Sigmoid colon (tissue), 7 donors: ENCODE results near the gene PIK3CB. TPM values are rescaled to one million over a fixed set of nuclear protein-coding genes. Genes with fewer than 3 reads are reported as not detected.
"Not testable (repeated sequence)": the region's sequence is repeated elsewhere in the genome, so short reads cannot be mapped to it uniquely, and the experiment has no call there.

Experiments used
- DNase-seq: peaks from one replicate; pipeline ENCODE4 v3.0.0-alpha.2; 2019
- H3K27ac ChIP-seq, 4 donors: fragments of 200-600 bp; sonication (generic); one replicate each; pipeline ENCODE4 v1.5.1; 2016 to 2019; ENCODE audit warnings: mild to moderate bottlenecking in 1 of 4
- H3K27me3 ChIP-seq, 3 donors: fragments of 200-600 bp; sonication (generic); one replicate each; pipeline ENCODE4 v1.5.1; 2019; ENCODE audit warnings: mild to moderate bottlenecking in 1 of 3
- H3K36me3 ChIP-seq, 4 donors: fragments of 200-600 bp; sonication (generic); one replicate each; pipeline ENCODE4 v1.5.1; 2016 to 2019
- H3K4me1 ChIP-seq, 4 donors: fragments of 200-600 bp; sonication (generic); one replicate each; pipeline ENCODE4 v1.5.1; 2017 to 2019
- H3K4me3 ChIP-seq, 4 donors: fragments of 200-600 bp; sonication (generic); one replicate each; pipeline ENCODE4 v1.5.1; 2017 to 2019; ENCODE audit warnings: mild to moderate bottlenecking in 2 of 4, moderate library complexity in 1 of 4
- H3K9me3 ChIP-seq, 4 donors: fragments of 200-600 bp in 3 of 4; sonication (generic) in 3 of 4; one replicate each; pipeline versions ENCODE4 v1.5.1 to v1.6.1; 2013 to 2019
- EP300 ChIP-seq, 4 donors: sonication (generic); formaldehyde crosslinking; IDR thresholded peaks; one replicate each; pipeline ENCODE4 v1.6.1; 2017; ENCODE audit warnings: antibody characterized with exemption in 4 of 4
- POLR2A ChIP-seq, 2 donors: fragments of 450-650 bp; IDR thresholded peaks; one replicate each; pipeline ENCODE4 v1.6.1; 2016; ENCODE audit warnings: antibody characterized with exemption in 2 of 2, mild to moderate bottlenecking in 2 of 2, moderate library complexity in 2 of 2
- POLR2AphosphoS5 ChIP-seq, 4 donors: sonication (generic); formaldehyde crosslinking; IDR thresholded peaks; one replicate each; pipeline ENCODE4 v1.6.1; 2017; ENCODE audit warnings: antibody characterized with exemption in 4 of 4
- WGBS, 2 donors: extraction: QIAGEN DNeasy Blood & Tissue Kit; methylation state at CpG; one replicate each; pipeline ENCODE4 v1.1.7; 2013; 5-methylcytosine and 5-hydroxymethylcytosine counted together
- intact Hi-C: fragments of 100-400 bp; cut with DNase I; formaldehyde crosslinking; loops from one replicate; pipeline ENCODE4 v1.15.1; 2023
- polyA plus RNA-seq, 3 donors: library from polyadenylated mRNA; stranded (reverse); fragments of 200-250 nt; gene quantifications; one replicate each; pipeline ENCODE4 v1.2.3, GENCODE V29; 2013
- total RNA-seq, 4 donors: library from RNA; depleted of rRNA; stranded (reverse); fragments of >200 nt; gene quantifications; one replicate each; pipeline ENCODE4 v1.1.0, GENCODE V29; 2016
- TF ChIP-seq, protein P1 (sequence below), 4 experiments: fragments of 450-650 bp in 3 of 4; fragments of 200-600 bp in 1 of 4; IDR thresholded peaks; one replicate each; pipeline ENCODE4 v1.5.1; 2016 to 2019; ENCODE audit warnings: antibody characterized with exemption in 4 of 4, mild to moderate bottlenecking in 3 of 4, moderate library complexity in 2 of 4
- donor health status: healthy with polysubstance abuse.
- donor health status: Bipolar disorder and iron deficiency.
- donor health status: healthy.

Gene PIK3CB
- total and polyA plus RNA-seq, 7 donors: 17.4 to 29.5 (median 22.0) TPM

DNA sequence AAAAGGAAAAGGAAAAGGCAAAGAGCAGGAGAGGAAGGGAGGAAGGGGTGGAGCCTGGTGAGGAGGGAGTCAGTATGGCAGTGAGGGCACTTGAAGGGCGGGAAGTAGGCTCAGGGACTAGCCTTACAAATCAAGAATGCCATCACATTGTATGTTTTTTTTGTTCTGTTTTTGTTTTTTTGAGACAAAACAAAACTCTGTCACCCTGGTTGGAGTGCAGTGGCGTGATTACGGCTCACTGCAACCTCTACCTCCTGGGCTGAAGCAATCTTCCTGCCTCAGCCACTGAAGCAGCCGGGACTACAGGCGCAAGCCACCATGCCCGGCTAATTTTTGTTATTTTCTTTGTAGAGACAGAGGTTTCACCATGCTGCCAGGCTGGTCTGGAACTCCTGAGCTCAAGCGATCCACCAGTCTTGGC, 10.5 kb upstream of the PIK3CB start:
- Histone ChIP-seq H3K27me3 (no peaks in the 10 kb centered on the region), H3K4me3 (no peak overlapping the region), H3K36me3 (no peaks in the 10 kb centered on the region), H3K9me3 (no peaks in the 10 kb centered on the region), H3K4me1 (no peaks in the 10 kb centered on the region), H3K27ac (no peak overlapping the region)
- intact Hi-C loops: no loop called here
- 83 to 89% methylated on average over 7 of the region's 7 CpGs for WGBS, 2 donors
- no peak for DNase-seq
- TF ChIP-seq EP300 (IDR thresholded peaks at IDR 0.05): no peak
- TF ChIP-seq POLR2AphosphoS5 (IDR thresholded peaks at IDR 0.05): no peak

GRCh38 chr3:138842483-138843188, 7.9 kb upstream of the PIK3CB start:
- DNase-seq: no peak
- no peaks in the 10 kb centered on the region for H3K36me3 ChIP-seq
- H3K27me3 ChIP-seq: no peaks in the 10 kb centered on the region
- H3K4me3 ChIP-seq: no peak overlapping the region
- no peaks in the 10 kb centered on the region for H3K9me3 ChIP-seq
- 82 to 86% methylated on average over 5 of the region's 5 CpGs for WGBS, 2 donors
- H3K27ac ChIP-seq: no peak overlapping the region
- TF ChIP-seq EP300 (IDR thresholded peaks at IDR 0.05) (no peak), POLR2A (IDR thresholded peaks at IDR 0.05) (no peak), POLR2AphosphoS5 (IDR thresholded peaks at IDR 0.05) (no peak)
- TF ChIP-seq, protein P1, sequence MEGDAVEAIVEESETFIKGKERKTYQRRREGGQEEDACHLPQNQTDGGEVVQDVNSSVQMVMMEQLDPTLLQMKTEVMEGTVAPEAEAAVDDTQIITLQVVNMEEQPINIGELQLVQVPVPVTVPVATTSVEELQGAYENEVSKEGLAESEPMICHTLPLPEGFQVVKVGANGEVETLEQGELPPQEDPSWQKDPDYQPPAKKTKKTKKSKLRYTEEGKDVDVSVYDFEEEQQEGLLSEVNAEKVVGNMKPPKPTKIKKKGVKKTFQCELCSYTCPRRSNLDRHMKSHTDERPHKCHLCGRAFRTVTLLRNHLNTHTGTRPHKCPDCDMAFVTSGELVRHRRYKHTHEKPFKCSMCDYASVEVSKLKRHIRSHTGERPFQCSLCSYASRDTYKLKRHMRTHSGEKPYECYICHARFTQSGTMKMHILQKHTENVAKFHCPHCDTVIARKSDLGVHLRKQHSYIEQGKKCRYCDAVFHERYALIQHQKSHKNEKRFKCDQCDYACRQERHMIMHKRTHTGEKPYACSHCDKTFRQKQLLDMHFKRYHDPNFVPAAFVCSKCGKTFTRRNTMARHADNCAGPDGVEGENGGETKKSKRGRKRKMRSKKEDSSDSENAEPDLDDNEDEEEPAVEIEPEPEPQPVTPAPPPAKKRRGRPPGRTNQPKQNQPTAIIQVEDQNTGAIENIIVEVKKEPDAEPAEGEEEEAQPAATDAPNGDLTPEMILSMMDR (IDR thresholded peaks at IDR 0.05): no peak
- H3K4me1 ChIP-seq: no peaks in the 10 kb centered on the region
- intact Hi-C loops: no loop called here

GRCh38 chr3:138838385-138838784, 3.7 kb upstream of the PIK3CB start:
- DNase-seq, H3K4me3 ChIP-seq, H3K9me3 ChIP-seq, H3K27ac ChIP-seq, H3K27me3 ChIP-seq, H3K36me3 ChIP-seq: not testable (repeated sequence)
- peaks cover 0 to 15% (median 12%) of the 10 kb centered on the region in 4 donors for H3K4me1 ChIP-seq
- 92 to 97% methylated on average over 7 of the region's 7 CpGs for WGBS, 2 donors
- intact Hi-C loops: loop anchor here (10.0 kb wide), 2 partner anchors 424 to 654 kb away; partner anchors contain the start of gene ARMC8

- not testable (repeated sequence) for H3K36me3 ChIP-seq, H3K4me3 ChIP-seq, H3K9me3 ChIP-seq, DNase-seq, H3K27me3 ChIP-seq
- 93 to 96% methylated on average over 19 of the region's 19 CpGs for WGBS, 2 donors
- Histone ChIP-seq H3K27ac (peak overlapping the region; percentile 92 to 94 (median 94)), H3K4me1 (peaks cover 0 to 20% (median 17%) of the 10 kb centered on the region in 4 donors)
- intact Hi-C loops: loop anchor here (2.0 to 10.0 kb wide), 4 partner anchors 79 to 651 kb away; partner anchors contain the start of genes ARMC8 and FAIM
These were observed 1.1 kb upstream of the PIK3CB start for GRCh38 chr3:138835846-138836245.

GRCh38 chr3:138835397-138835757, 649 bp upstream of the PIK3CB start:
- Histone ChIP-seq H3K4me3 (peak overlapping the region; percentile 94 to 100 (median 96)), H3K27ac (peak overlapping the region; percentile 92 to 94 (median 94)), H3K36me3 (no peaks in the 10 kb centered on the region), H3K27me3 (no peaks in the 10 kb centered on the region), H3K4me1 (peaks cover 0 to 20% (median 17%) of the 10 kb centered on the region in 4 donors), H3K9me3 (no peaks in the 10 kb centered on the region)
- intact Hi-C loops: loop anchor here (2.0 to 10.0 kb wide), 4 partner anchors 79 to 651 kb away; partner anchors contain the start of genes ARMC8 and FAIM
- TF ChIP-seq, protein P1 (IDR thresholded peaks at IDR 0.05): no peak
- TF ChIP-seq POLR2AphosphoS5 (IDR thresholded peaks at IDR 0.05) (no peak), EP300 (IDR thresholded peaks at IDR 0.05) (no peak), POLR2A (IDR thresholded peaks at IDR 0.05) (no peak)
- no peak for DNase-seq
- WGBS, 2 donors: 15 to 46% methylated on average over 4 of the region's 4 CpGs

DNA sequence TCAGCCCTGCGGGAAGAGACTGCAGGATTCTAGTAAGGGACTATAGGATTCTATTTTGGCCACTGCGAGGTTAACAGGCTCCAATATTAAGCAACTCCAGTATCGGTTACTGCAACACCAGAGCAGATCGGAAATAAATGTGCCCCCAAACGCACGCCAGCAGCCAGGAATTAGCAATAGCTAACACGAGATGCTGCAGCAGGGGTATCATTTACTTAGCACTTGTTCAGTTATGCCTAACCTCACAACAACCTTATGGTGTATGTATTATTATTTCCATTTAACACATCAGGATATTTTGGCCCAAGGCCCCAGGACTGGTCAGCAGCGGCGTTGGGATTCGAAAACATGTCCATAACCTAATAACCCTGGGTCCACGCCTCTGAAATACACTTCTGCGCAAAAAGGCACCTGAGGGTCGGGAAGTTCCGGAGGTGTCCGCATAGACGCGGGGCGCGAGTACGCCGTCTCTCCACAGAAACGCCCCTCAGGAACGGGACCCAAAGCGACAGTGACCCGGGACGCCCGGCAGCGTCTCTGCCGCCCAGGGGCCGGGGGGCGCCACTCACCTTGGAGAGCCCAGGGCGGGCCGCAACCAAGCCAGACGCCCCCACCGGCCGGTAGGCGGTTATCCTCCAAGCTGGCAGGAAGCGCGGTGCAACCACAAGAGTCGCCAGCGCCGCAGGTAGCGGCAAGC, 681 bp downstream of the PIK3CB start:
- Histone ChIP-seq H3K4me3 (peak overlapping the region; percentile 94 to 100 (median 96)), H3K4me1 (peaks cover 0 to 20% (median 17%) of the 10 kb centered on the region in 4 donors), H3K9me3 (no peaks in the 10 kb centered on the region), H3K27me3 (no peaks in the 10 kb centered on the region), H3K36me3 (no peaks in the 10 kb centered on the region), H3K27ac (peak overlapping the region; percentile 92 to 94 (median 94))
- DNase-seq: peak; percentile 75
- TF ChIP-seq POLR2A (IDR thresholded peaks at IDR 0.05) (no peak), EP300 (IDR thresholded peaks at IDR 0.05) (no peak), POLR2AphosphoS5 (IDR thresholded peaks at IDR 0.05) (peak in 1 of 4 donors; percentile 3)
- TF ChIP-seq, protein P1 (IDR thresholded peaks at IDR 0.05): peak in 3 of 4 experiments; percentile 35 to 45 (median 41)
- WGBS, 2 donors: 0 to 1% methylated on average over 43 of the region's 43 CpGs
- intact Hi-C loops: loop anchor here (2.0 to 10.0 kb wide), 6 partner anchors 57 to 649 kb away; partner anchors contain the start of genes ARMC8, CEP70 and FAIM

- intact Hi-C loops: loop anchor here (5.0 to 10.0 kb wide), 4 partner anchors 55 to 648 kb away; partner anchors contain the start of genes ARMC8 and CEP70
- not testable (repeated sequence) for DNase-seq, H3K27ac ChIP-seq, H3K27me3 ChIP-seq, H3K9me3 ChIP-seq, H3K36me3 ChIP-seq, H3K4me3 ChIP-seq
- WGBS, 2 donors: 97% methylated on average over 27 of the region's 27 CpGs
- peaks cover 0 to 20% (median 17%) of the 10 kb centered on the region in 4 donors for H3K4me1 ChIP-seq
These were observed 2.2 kb downstream of the PIK3CB start for GRCh38 chr3:138832473-138833057.
